ENCODE data around the gene SLC25A26. TPM values are rescaled to one million over a fixed set of nuclear protein-coding genes. Genes with fewer than 3 reads are reported as not detected.

The SLC25A26 gene
- total RNA-seq, 1 experiment from 2014 or later: 22.4 TPM

DNA sequence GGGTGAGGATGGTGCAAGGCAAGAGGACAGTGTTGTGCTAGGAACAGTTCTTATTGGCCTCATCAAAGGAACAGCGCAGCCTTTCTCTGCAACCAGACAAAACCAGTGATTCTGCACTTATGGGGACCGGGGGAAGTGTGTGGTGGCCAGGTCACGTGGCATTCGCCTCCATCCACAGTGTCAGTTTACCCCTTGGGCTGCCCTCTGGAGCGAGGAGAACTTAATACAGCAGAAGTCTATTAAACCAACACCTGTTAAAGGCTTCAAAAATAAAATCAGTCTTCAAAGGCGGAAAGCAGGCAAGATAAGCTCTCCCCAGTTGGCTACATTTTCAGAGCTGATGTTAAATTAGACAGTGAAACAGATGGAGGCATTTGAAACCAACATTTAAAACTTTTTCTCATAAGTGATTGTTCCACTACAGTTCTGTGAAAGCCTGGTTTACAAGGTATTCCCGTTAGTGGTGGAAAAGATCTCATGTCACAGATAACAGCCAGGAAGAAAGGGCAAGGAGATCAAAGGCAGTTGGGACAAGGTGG lies 204.8 kb downstream of the SLC25A26 start:
- DNase-seq (ENCODE audit: extremely low read depth, low read depth): no peak

DNA sequence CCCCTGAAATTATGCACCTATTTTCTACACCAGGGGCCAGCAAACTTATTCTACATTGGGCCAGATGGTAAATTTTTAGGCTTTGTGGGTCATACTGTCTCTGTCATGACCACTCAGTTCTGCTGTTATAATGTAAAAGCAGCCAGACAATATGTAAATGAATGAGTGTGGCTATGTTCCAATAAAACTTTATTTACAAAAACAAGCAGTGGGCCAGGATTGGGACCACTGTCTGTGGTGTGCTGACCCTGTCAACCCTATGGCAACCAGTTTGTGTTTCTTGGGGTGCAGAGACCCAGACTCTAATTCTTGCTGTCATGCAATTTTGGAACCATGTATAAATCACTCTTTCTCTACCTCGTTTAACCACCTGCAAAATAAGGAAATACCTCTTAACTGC lies 205.3 kb downstream of the SLC25A26 start:
- DNase-seq (ENCODE audit: extremely low read depth, low read depth): no peak

- no peak for DNase-seq (ENCODE audit: extremely low read depth, low read depth)
Observed at GRCh38 chr3:66427352-66427751, 206.6 kb downstream of the SLC25A26 start.

DNA sequence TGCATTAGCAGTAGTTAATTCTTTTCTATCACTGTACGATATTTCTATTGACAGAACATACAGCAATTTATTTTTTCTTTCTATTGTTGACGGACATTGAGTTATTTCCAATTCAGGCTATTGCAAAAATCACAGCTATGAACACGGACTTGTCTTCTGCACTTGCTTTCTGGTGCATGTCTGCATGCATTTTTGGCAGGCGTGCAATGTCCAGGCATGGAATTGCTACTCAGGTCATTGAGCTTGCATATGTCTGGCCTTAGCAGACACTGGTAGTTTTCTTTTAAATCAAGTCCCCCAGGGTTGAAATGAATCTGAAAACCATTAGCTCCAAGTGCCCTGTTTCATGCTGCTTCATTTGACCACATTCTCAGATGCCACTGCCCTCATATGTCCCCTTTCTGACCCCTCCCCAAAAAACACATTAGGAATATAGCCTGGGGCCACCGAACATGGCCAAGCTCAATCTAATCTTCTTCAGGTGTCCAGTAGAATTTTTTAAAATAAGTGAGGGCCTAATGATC lies 207.2 kb downstream of the SLC25A26 start:
- DNase-seq (ENCODE audit: extremely low read depth, low read depth): no peak

Small RNA genes within 50 kb of the gene (small RNA-seq; reads per million reads assigned to genes)
- gene RN7SL482P: 0 reads per million in 2 experiments
- 0 reads per million in 2 experiments for gene RNU6-787P

Other genes starting within 250 kb of the SLC25A26 start
- 1.3 and 1.7 TPM in 2 replicates for gene MAGI1, start 182.1 kb upstream of the SLC25A26 start, total RNA-seq (2014; rRNA removed; shearing (Covaris generic))

All from NCI-H460 (cell line).